ENCODE data around the gene OGN.

- TF ChIP-seq CTCF (IDR thresholded peaks at IDR 0.05) (no peak), POLR2A (IDR thresholded peaks at IDR 0.05) (no peak)
These were observed 3.4 kb upstream of the OGN start for GRCh38 chr9:92407818-92408217.
